ENCODE data around the gene TUSC2.

TUSC2 gene

GRCh38 chr3:50350527-50351322 is 22.7 kb upstream of the TUSC2 start, which contains the start of the genes CYB561D2 and NPRL2:
Gene CYB561D2 (plus strand): TSS chr3:50350862. CDS start chr3:50351434, 572 bp downstream.
Gene NPRL2 (minus strand): TSS chr3:50350775. CDS start chr3:50350652, 123 bp downstream.
- Histone ChIP-seq H3K27ac (ENCODE audit: low read length) (peak within 1 kb of the TSS; percentile 71), H3K4me2 (ENCODE audit: low read length) (peak within 1 kb of the TSS; percentile 87), H2AFZ (ENCODE audit: low read depth, low read length) (peak within 1 kb of the TSS; percentile 91), H3K4me1 (ENCODE audit: low read length) (peaks cover 18% of the 10 kb centered on the region), H3K27me3 (ENCODE audit: low read depth, low read length) (no peaks in the 10 kb centered on the region), H3K79me2 (ENCODE audit: low read length) (peaks cover 25% of the 10 kb centered on the region), H4K20me1 (ENCODE audit: insufficient read depth, low read length) (0 out of 2 replicates have a peak, but pooled peaks cover 2% of the 10 kb centered on the region), H3K9me3 (ENCODE audit: insufficient read depth, low read length) (no peaks in the 10 kb centered on the region), H3K9ac (ENCODE audit: low read length) (peak within 1 kb of the TSS; percentile 78), H3K36me3 (replicated peaks; ENCODE audit: low read depth, low read length) (peaks cover 19% of the 10 kb centered on the region), H3K4me3 (ENCODE audit: low read length) (peak within 1 kb of the TSS; percentile 84)
- no peak for TF ChIP-seq EZH2phosphoT487 (IDR thresholded peaks at IDR 0.05; ENCODE audit: low read depth)
- no peak for TF ChIP-seq CTCF (IDR thresholded peaks at IDR 0.05; ENCODE audit: low read depth, low read length)

GRCh38 chr3:50350213-50350526 is 22.1 kb upstream of the TUSC2 start:
- Histone ChIP-seq H4K20me1 (ENCODE audit: insufficient read depth, low read length) (no peaks in the 10 kb centered on the region), H3K4me1 (ENCODE audit: low read length) (peaks cover 18% of the 10 kb centered on the region), H3K36me3 (replicated peaks; ENCODE audit: low read depth, low read length) (peaks cover 20% of the 10 kb centered on the region), H3K27me3 (ENCODE audit: low read depth, low read length) (no peaks in the 10 kb centered on the region), H3K79me2 (ENCODE audit: low read length) (peaks cover 23% of the 10 kb centered on the region), H3K9me3 (ENCODE audit: insufficient read depth, low read length) (no peaks in the 10 kb centered on the region), H3K9ac (ENCODE audit: low read length) (peak overlapping the region; percentile 78), H3K4me2 (ENCODE audit: low read length) (peak overlapping the region; percentile 87), H3K27ac (ENCODE audit: low read length) (peak overlapping the region; percentile 71), H2AFZ (ENCODE audit: low read depth, low read length) (peak overlapping the region; percentile 91), H3K4me3 (ENCODE audit: low read length) (peak overlapping the region; percentile 84)
- no peak for TF ChIP-seq EZH2phosphoT487 (IDR thresholded peaks at IDR 0.05; ENCODE audit: low read depth)
- TF ChIP-seq CTCF (IDR thresholded peaks at IDR 0.05; ENCODE audit: low read depth, low read length) = no peak

- peaks cover 23% of the 10 kb centered on the region for H3K79me2 ChIP-seq (ENCODE audit: low read length)
- H2AFZ ChIP-seq (ENCODE audit: low read depth, low read length) = no peak overlapping the region
- H3K4me1 ChIP-seq (ENCODE audit: low read length) = peaks cover 18% of the 10 kb centered on the region
- H4K20me1 ChIP-seq (ENCODE audit: insufficient read depth, low read length) = no peaks in the 10 kb centered on the region
- no peaks in the 10 kb centered on the region for H3K27me3 ChIP-seq (ENCODE audit: low read depth, low read length)
- no peak overlapping the region for H3K27ac ChIP-seq (ENCODE audit: low read length)
- peak; percentile 62 for TF ChIP-seq CTCF (IDR thresholded peaks at IDR 0.05; ENCODE audit: low read depth, low read length)
- no peak for TF ChIP-seq EZH2phosphoT487 (IDR thresholded peaks at IDR 0.05; ENCODE audit: low read depth)
- no peak overlapping the region for H3K9ac ChIP-seq (ENCODE audit: low read length)
- H3K9me3 ChIP-seq (ENCODE audit: insufficient read depth, low read length) = no peaks in the 10 kb centered on the region
- H3K36me3 ChIP-seq (replicated peaks; ENCODE audit: low read depth, low read length) = peaks cover 7% of the 10 kb centered on the region
- no peak overlapping the region for H3K4me3 ChIP-seq (ENCODE audit: low read length)
- H3K4me2 ChIP-seq (ENCODE audit: low read length) = no peak overlapping the region
These were observed 19.3 kb upstream of the TUSC2 start for GRCh38 chr3:50347187-50347813.

GRCh38 chr3:50345586-50346234 is 17.7 kb upstream of the TUSC2 start, which contains the start of gene ZMYND10:
Gene ZMYND10 (minus strand): TSS chr3:50345732. CDS start chr3:50345579, 153 bp downstream.
- Histone ChIP-seq H4K20me1 (ENCODE audit: insufficient read depth, low read length) (no peaks in the 10 kb centered on the region), H3K9ac (ENCODE audit: low read length) (no peak within 1 kb of the TSS), H3K27ac (ENCODE audit: low read length) (no peak within 1 kb of the TSS), H3K36me3 (replicated peaks; ENCODE audit: low read depth, low read length) (peaks cover 7% of the 10 kb centered on the region), H2AFZ (ENCODE audit: low read depth, low read length) (no peak within 1 kb of the TSS), H3K9me3 (ENCODE audit: insufficient read depth, low read length) (no peaks in the 10 kb centered on the region), H3K27me3 (ENCODE audit: low read depth, low read length) (no peaks in the 10 kb centered on the region), H3K4me1 (ENCODE audit: low read length) (peaks cover 10% of the 10 kb centered on the region; the same call in 1 of the 2 replicates), H3K4me3 (ENCODE audit: low read length) (no peak within 1 kb of the TSS), H3K79me2 (ENCODE audit: low read length) (peaks cover 13% of the 10 kb centered on the region), H3K4me2 (ENCODE audit: low read length) (no peak within 1 kb of the TSS)
- TF ChIP-seq CTCF (IDR thresholded peaks at IDR 0.05; ENCODE audit: low read depth, low read length) (no peak), EZH2phosphoT487 (IDR thresholded peaks at IDR 0.05; ENCODE audit: low read depth) (no peak)

Measured in OCI-LY3 (cell line).